Ishikawa (cell line): ENCODE results near the gene CRTC3.

Source experiments
- CREB1 ChIP-seq: IDR thresholded peaks from 2 replicates; pipeline ENCODE4 v1.6.1; 2012; ENCODE audit warnings: low read depth
- EGR1 ChIP-seq: IDR thresholded peaks from 2 replicates; pipeline ENCODE4 v1.6.1; 2012
- EP300 ChIP-seq: IDR thresholded peaks from 2 replicates; pipeline ENCODE4 v1.6.1; 2012; ENCODE audit warnings: borderline replicate concordance
- FOXM1 ChIP-seq: IDR thresholded peaks from 2 replicates; pipeline ENCODE4 v1.6.1; 2012; ENCODE audit warnings: low read depth, borderline replicate concordance
- NFIC ChIP-seq: IDR thresholded peaks from 2 replicates; pipeline ENCODE4 v1.6.1; 2012
- RAD21 ChIP-seq: IDR thresholded peaks from 2 replicates; pipeline ENCODE4 v1.6.1; 2012; ENCODE audit warnings: low read depth
- TAF1 ChIP-seq: IDR thresholded peaks from 2 replicates; pipeline ENCODE4 v1.6.1; 2012; ENCODE audit warnings: low read depth, mild to moderate bottlenecking
- TCF12 ChIP-seq: IDR thresholded peaks from 2 replicates; pipeline ENCODE4 v1.6.1; 2012; ENCODE audit warnings: low read depth
- YY1 ChIP-seq: IDR thresholded peaks from 2 replicates; pipeline ENCODE4 v1.6.1; 2012; ENCODE audit warnings: low read depth
- TF ChIP-seq, protein P1 (sequence below): IDR thresholded peaks from 2 replicates; pipeline ENCODE4 v1.6.1; 2012
- TF ChIP-seq, protein P2 (sequence below): IDR thresholded peaks from 2 replicates; pipeline ENCODE4 v1.6.1; 2012
- TF ChIP-seq, protein P3 (sequence below): IDR thresholded peaks from 2 replicates; pipeline ENCODE4 v1.6.1; 2012; ENCODE audit warnings: low read depth, mild to moderate bottlenecking

DNA sequence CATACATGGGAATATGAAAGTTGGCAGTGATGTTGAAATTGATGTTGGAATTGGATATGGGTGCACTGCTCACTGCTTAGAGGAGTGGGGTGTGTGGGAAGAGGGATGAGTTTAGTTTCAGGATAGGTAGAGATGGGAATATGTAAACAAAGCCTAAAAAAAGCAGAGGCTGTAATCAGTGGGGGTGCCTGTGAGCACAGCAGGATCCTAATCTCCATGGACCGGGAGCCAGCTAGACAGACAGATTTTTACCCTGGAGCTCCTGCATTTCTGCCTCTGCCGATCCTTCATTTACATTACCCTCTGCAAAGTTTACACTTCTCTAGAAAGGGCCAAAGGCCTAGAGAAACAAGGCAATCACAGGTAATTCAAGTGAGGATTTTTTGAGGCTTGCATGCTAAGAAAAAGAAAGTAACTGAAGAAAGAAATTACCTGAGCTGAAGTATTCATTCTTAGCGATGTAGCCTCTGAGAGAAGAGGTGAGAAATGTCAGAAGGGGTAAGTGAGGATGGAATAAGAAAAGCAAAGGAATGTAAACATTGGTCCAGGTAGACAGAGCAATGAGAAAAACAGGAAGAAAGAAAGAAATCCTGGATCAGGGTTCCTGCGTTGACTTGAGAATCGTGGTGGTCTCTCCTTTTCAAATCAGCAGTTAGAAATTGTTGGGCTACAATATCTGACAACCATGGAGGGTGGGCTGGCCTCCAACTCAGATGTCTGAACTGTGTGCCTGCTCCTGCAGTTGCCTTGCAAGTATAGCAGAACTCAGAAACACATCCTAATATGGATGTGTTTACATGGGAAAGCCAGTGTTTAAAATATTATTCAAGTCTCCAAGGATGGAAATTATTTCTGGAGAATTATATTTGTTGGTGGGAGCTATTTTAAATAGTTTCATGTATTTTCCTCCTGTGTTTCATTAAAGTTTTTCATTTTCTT lies 79.8 kb downstream of the CRTC3 start:
- TF ChIP-seq TAF1 (no peak), EP300 (no peak), EGR1 (no peak), TCF12 (no peak), CREB1 (no peak), NFIC (no peak), FOXM1 (no peak), RAD21 (no peak), YY1 (no peak)
- TF ChIP-seq, protein P1, sequence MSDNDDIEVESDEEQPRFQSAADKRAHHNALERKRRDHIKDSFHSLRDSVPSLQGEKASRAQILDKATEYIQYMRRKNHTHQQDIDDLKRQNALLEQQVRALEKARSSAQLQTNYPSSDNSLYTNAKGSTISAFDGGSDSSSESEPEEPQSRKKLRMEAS, result no peak
- TF ChIP-seq, protein P2, sequence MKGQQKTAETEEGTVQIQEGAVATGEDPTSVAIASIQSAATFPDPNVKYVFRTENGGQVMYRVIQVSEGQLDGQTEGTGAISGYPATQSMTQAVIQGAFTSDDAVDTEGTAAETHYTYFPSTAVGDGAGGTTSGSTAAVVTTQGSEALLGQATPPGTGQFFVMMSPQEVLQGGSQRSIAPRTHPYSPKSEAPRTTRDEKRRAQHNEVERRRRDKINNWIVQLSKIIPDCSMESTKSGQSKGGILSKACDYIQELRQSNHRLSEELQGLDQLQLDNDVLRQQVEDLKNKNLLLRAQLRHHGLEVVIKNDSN, result no peak
- TF ChIP-seq, protein P3, sequence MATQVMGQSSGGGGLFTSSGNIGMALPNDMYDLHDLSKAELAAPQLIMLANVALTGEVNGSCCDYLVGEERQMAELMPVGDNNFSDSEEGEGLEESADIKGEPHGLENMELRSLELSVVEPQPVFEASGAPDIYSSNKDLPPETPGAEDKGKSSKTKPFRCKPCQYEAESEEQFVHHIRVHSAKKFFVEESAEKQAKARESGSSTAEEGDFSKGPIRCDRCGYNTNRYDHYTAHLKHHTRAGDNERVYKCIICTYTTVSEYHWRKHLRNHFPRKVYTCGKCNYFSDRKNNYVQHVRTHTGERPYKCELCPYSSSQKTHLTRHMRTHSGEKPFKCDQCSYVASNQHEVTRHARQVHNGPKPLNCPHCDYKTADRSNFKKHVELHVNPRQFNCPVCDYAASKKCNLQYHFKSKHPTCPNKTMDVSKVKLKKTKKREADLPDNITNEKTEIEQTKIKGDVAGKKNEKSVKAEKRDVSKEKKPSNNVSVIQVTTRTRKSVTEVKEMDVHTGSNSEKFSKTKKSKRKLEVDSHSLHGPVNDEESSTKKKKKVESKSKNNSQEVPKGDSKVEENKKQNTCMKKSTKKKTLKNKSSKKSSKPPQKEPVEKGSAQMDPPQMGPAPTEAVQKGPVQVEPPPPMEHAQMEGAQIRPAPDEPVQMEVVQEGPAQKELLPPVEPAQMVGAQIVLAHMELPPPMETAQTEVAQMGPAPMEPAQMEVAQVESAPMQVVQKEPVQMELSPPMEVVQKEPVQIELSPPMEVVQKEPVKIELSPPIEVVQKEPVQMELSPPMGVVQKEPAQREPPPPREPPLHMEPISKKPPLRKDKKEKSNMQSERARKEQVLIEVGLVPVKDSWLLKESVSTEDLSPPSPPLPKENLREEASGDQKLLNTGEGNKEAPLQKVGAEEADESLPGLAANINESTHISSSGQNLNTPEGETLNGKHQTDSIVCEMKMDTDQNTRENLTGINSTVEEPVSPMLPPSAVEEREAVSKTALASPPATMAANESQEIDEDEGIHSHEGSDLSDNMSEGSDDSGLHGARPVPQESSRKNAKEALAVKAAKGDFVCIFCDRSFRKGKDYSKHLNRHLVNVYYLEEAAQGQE, result no peak
